Anterior cingulate cortex (tissue), 58 donors: ENCODE data around the gene HIRA.

Experiments used
- DNase-seq, 58 donors: peaks; one replicate each; lab custom pipeline; 2025; lab: John Stamatoyannopoulos, UW

Gene HIRA

DNA sequence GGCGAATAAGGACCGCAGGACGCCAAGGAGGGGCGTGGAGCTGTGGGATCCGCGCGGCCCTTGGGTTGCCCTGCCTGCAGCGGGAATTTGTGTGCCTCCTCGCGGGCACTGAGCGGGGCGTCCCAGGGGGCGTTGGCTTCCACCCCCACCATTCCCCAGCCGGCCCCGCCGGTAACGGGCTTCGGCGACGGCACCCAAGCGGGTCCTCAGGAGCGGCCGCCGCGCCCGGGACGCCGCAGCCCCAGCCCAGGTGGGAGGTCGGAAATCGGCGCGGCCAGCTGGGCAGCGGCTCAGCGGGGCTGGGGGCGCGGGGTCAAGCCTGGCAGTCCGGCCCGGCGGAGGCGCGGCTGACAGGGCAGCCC is 140.3 kb downstream of the HIRA start:
- peak in 6 of 58 donors; percentile 11 to 41 (median 34) for DNase-seq

DNA sequence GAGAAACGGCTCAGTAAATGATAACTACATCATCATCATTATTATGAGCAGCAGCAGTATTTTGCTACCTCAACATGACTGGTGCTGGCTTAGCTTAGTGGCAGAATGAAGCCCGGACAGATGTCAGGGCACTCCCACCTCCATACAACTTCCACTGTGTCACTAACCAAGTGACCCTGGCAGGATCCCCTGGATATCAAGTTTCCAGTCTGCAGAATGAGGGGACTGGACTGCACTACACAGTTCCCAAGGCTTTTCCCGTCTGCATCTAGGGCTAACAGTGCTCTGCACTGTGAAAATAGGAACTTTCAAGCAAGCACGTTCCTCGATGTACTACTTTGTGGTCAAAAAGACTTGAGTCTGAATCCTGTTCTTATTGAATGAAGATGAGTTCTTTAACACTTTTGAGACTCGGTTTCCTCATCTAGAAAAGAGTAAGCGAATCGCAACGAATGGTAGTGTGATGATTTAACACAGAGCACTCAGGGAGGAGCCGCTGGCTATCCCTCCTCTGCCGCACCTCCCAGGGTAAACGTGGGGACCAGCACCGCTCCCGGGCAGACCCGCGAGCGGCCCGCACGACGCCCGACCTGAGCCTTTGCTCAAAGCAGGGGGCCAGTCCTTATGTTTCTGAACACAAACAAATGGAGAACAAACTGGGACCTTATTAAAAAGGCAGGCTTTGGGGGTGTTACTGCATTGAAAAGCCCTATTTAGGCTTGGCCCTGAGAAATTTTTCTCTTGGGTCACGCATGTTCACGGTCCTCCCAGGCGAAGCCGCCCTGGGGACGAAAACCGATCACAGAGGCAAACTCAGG is 140.9 kb downstream of the HIRA start:
- DNase-seq: peak in 1 of 58 donors; percentile 6

DNA sequence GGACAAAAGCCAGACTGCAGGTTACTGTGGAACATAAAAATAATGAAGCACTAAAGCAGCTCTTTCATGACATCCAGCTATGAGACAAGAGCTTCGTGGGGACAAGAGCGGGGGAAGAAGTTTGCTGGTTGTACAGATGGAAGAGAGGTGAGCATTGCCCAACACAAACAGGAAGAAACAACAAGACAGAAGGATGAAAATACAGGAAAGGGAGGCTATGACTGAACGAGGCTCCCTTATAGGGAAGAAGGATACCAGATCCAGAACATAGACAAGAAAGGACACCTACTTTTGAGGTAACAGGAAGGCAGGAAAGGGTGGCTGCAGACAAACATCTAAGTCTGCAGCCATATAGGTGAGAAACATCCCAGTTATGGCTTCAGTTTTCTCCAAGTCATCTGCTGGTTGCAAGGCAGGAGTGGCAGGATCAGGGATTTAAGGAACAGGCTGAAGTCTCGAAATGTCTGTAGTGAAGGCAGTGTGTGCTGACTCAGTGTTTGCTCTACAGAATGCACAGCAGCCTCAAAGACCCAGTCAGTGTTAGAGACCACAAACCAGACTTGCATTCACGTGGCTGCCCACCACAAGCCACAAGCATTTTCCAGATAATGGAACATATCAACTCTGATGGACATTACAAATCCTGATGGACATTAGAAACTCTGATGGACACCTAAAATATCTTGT is 141.9 kb downstream of the HIRA start:
- no peak for DNase-seq

DNA sequence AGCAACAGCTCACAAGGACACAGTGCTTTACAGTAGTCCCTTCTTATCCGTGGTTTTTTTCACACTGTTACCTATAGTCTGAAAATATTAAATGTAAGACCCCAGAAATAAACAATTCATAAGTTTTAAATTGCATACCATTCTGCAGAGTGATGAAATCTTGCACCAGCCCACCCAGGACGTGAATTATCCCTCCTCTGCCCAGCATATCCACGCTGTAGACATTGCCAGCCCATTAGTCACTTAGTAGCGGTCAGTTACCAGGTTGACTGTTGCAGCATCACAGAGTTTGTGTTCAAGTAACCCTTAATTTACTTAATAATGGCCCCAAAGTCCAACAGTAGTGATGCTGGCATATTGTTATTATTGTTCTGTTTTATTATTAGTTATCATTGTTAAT is 143.6 kb downstream of the HIRA start:
- DNase-seq: no peak

DNA sequence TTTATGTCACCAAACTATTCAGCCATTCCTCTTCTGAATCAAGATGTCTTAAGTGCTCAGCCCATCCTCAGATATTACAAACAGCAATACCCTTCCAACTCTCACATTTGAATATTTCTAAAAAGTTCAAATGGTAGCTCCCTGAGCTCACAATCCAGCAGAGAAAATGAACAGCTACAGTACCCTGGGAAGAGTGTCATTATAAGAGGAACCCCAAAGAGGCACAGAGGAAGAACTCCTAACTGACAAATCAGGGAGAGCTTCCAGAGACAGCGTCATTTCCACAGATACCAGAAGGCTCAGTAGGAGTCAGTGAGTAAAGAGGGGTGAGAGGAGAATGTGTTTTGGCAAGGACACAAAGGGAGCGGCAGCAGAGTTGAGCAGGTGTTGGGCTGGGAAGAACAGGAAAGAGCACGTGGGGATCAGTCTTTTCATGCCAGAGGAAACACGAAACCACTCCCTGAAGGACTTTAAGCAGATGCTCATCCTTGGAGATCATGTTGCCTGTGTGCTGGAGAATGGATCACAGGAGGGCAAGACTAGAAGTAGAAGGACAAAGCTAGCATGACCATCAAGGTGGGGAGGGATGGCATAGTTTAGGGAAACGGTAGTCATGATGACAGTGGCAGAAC is 144.3 kb downstream of the HIRA start:
- DNase-seq: no peak

DNA sequence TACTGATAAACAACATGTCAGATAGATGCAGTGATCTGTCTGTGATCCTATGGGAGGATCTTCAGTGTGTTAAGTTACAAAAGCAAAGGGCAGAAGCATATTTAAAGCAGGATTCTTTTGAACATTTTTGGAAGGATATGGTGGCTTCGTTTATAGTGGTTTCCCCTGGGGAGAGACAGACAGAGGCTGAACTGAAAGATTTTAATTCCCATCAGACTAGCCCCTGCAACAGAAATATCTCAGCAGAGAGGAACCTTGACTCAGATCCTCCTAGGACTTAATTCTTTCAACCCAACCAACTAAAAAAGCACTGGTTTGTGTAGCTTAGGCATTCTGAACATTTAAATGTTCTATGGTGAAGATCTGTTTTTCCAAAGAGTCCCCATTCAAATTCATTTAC is 145.7 kb downstream of the HIRA start:
- no peak for DNase-seq
